OCI-LY3 (cell line): ENCODE measurements around the gene B3GNT2.

ENCODE experiments used
- H2AFZ ChIP-seq: fragments of 200-600, 300-600 bp; shearing (Covaris generic); 2 replicates; pipeline ENCODE4 v1.6.0; 2014; ENCODE audit warnings: antibody characterized with exemption, low read depth, low read length
- H3K27ac ChIP-seq: fragments of 200-600, 300-600 bp; sonication (generic); 2 replicates; pipeline ENCODE4 v1.5.1; 2014; ENCODE audit warnings: mild to moderate bottlenecking, low read length, moderate library complexity, mixed read lengths
- H3K27me3 ChIP-seq: fragments of 200-600, 300-600 bp; sonication (generic); 2 replicates; pipeline ENCODE4 v1.6.1; 2014; ENCODE audit warnings: low read depth, low read length, mixed read lengths
- H3K36me3 ChIP-seq: fragments of 200-600, 300-600 bp; sonication (generic); replicated peaks from 2 replicates; pipeline ENCODE3; 2014; ENCODE audit warnings: low read depth, low read length, mixed read lengths
- H3K4me1 ChIP-seq: fragments of 300-600, 200-600 bp; sonication (generic); 2 replicates; pipeline ENCODE4 v1.6.1; 2014; ENCODE audit warnings: low read length, mixed read lengths
- H3K4me2 ChIP-seq: fragments of 200-600, 300-600 bp; sonication (generic); 2 replicates; pipeline ENCODE4 v1.6.1; 2014; ENCODE audit warnings: low read length, mixed read lengths
- H3K4me3 ChIP-seq: fragments of 300-600, 200-600 bp; sonication (generic); 2 replicates; pipeline ENCODE4 v1.5.1; 2014; ENCODE audit warnings: antibody characterized with exemption, mild to moderate bottlenecking, low read length, moderate library complexity
- H3K79me2 ChIP-seq: fragments of 300-600, 200-600 bp; shearing (Covaris generic); 2 replicates; pipeline ENCODE4 v1.6.1; 2014; ENCODE audit warnings: mild to moderate bottlenecking, low read length, mixed read lengths
- H3K9ac ChIP-seq: fragments of 300-600, 200-600 bp; shearing (Covaris generic); 2 replicates; pipeline ENCODE4 v1.6.0; 2014; ENCODE audit warnings: mild to moderate bottlenecking, low read length, moderate library complexity
- H3K9me3 ChIP-seq: fragments of 200-600, 300-600 bp; shearing (Covaris generic); 2 replicates; pipeline ENCODE4 v1.6.1; 2014; ENCODE audit warnings: low read length, mixed read lengths; ENCODE audit not compliant: insufficient read depth
- H4K20me1 ChIP-seq: fragments of 200-600, 300-600 bp; sonication (generic); 2 replicates; pipeline ENCODE4 v1.6.1; 2016; ENCODE audit warnings: low read length, mixed read lengths; ENCODE audit not compliant: insufficient read depth
- CTCF ChIP-seq: fragments of 200-600, 300-600 bp; sonication (generic); IDR thresholded peaks from 2 replicates; pipeline ENCODE4 v1.5.1; 2014; ENCODE audit warnings: antibody characterized with exemption, low read length, low read depth
- EZH2phosphoT487 ChIP-seq: fragments of 200-600 bp; shearing (Covaris generic); IDR thresholded peaks from 2 replicates; pipeline ENCODE4 v1.6.1; 2018; ENCODE audit warnings: antibody characterized with exemption, mixed run types, low read depth

B3GNT2 gene

GRCh38 chr2:62175728-62176127 is 20.2 kb upstream of the B3GNT2 start:
- Histone ChIP-seq H3K9ac (no peak overlapping the region), H3K4me1 (no peaks in the 10 kb centered on the region), H4K20me1 (no peaks in the 10 kb centered on the region), H3K9me3 (no peaks in the 10 kb centered on the region), H3K27ac (no peak overlapping the region), H2AFZ (no peak overlapping the region), H3K4me2 (no peak overlapping the region), H3K36me3 (no peaks in the 10 kb centered on the region), H3K27me3 (no peaks in the 10 kb centered on the region), H3K79me2 (no peaks in the 10 kb centered on the region), H3K4me3 (no peak overlapping the region)
- TF ChIP-seq EZH2phosphoT487 (no peak), CTCF (no peak)

- H3K27ac ChIP-seq: no peak overlapping the region
- H3K79me2 ChIP-seq: no peaks in the 10 kb centered on the region
- peaks cover 7% of the 10 kb centered on the region; the same call in 1 of the 2 replicates for H3K9me3 ChIP-seq
- H3K4me2 ChIP-seq: no peak overlapping the region
- H3K9ac ChIP-seq: no peak overlapping the region
- no peaks in the 10 kb centered on the region for H4K20me1 ChIP-seq
- no peaks in the 10 kb centered on the region for H3K27me3 ChIP-seq
- no peaks in the 10 kb centered on the region for H3K36me3 ChIP-seq
- H2AFZ ChIP-seq: no peak overlapping the region
- H3K4me1 ChIP-seq: no peaks in the 10 kb centered on the region
- TF ChIP-seq CTCF (no peak), EZH2phosphoT487 (no peak)
- H3K4me3 ChIP-seq: no peak overlapping the region
Observed at GRCh38 chr2:62176801-62177200, 19.1 kb upstream of the B3GNT2 start.

GRCh38 chr2:62177392-62178049 is 18.4 kb upstream of the B3GNT2 start:
- H3K27me3 ChIP-seq: no peaks in the 10 kb centered on the region
- no peaks in the 10 kb centered on the region for H4K20me1 ChIP-seq
- no peak overlapping the region for H3K27ac ChIP-seq
- H3K79me2 ChIP-seq: no peaks in the 10 kb centered on the region
- H3K9me3 ChIP-seq: peaks cover 12% of the 10 kb centered on the region; the same call in 1 of the 2 replicates
- H3K4me2 ChIP-seq: no peak overlapping the region
- H2AFZ ChIP-seq: no peak overlapping the region
- H3K4me3 ChIP-seq: no peak overlapping the region
- no peaks in the 10 kb centered on the region for H3K36me3 ChIP-seq
- no peak for TF ChIP-seq EZH2phosphoT487
- TF ChIP-seq CTCF: no peak
- H3K4me1 ChIP-seq: no peaks in the 10 kb centered on the region
- no peak overlapping the region for H3K9ac ChIP-seq

GRCh38 chr2:62178741-62179271 is 17.1 kb upstream of the B3GNT2 start:
- Histone ChIP-seq H3K9me3 (peaks cover 12% of the 10 kb centered on the region; the same call in 1 of the 2 replicates), H3K27ac (no peak overlapping the region), H3K9ac (no peak overlapping the region), H3K4me1 (no peaks in the 10 kb centered on the region), H3K36me3 (no peaks in the 10 kb centered on the region), H4K20me1 (no peaks in the 10 kb centered on the region), H3K4me2 (no peak overlapping the region), H2AFZ (no peak overlapping the region), H3K4me3 (no peak overlapping the region), H3K79me2 (no peaks in the 10 kb centered on the region), H3K27me3 (no peaks in the 10 kb centered on the region)
- TF ChIP-seq EZH2phosphoT487: no peak
- TF ChIP-seq CTCF: no peak
